ENCODE results near the gene PIP5K1B.

GRCh38 chr9:68951879-68952659 is 247.0 kb downstream of the PIP5K1B start:
- TF ChIP-seq CTCF (IDR thresholded peaks at IDR 0.05) = no peak
- TF ChIP-seq POLR2A (IDR thresholded peaks at IDR 0.05) = no peak

Measured in uterus (tissue), 2 donors.